HPDE6-E6E7 (cell line): ENCODE measurements around the gene CFLAR.
"Not testable (repeated sequence)": the region's sequence is repeated elsewhere in the genome, so short reads cannot be mapped to it uniquely, and the experiment has no call there.

ENCODE experiments used
- DNase-seq: peaks from one replicate; pipeline ENCODE4 v3.0.0; 2011; ENCODE audit warnings: missing footprints; ENCODE audit errors: extremely low spot score

The CFLAR gene

DNA sequence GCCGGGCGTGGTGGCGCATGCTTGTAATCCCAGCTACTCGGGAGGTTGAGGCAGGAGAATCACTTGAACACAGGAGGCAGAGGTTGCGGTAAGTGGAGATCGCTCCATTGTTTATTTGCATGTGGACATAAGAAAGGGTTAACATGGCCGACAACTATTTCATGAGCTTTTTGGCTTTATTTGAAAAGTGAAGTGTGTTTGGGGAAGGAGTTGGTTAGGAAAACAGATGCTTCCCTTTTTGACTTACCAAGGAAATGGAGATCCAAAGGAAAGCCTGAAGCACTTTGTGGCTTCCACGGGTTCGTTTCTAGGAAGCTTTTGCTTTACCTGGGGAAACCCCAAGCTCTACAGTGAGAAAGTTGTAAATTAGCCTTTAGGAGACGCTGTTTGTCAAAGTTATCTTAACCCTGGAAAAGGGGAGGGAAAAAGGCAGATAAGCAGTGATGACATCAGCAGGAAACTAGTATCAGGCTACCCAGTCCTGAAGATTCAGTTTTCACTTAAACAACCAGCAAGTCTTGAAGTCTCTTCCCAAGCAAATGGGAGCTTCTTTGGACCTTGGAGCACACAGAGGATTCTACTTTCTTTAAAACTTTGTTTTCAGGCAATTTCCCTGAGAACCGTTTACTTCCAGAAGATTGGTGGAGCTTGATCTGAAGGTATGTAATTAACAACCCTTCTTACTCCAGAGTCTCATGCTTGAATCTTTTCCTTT is 66.8 kb downstream of the CFLAR start, which contains the start of gene CASP10:
Gene CASP10 (plus strand): TSS at position 492 of the 715 bp plus-strand sequence. CDS start 2,637 bp downstream, outside the sequence.
- DNase-seq, result peak; percentile 86

GRCh38 chr2:201183365-201183727 is 67.4 kb downstream of the CFLAR start:
- no peak for DNase-seq

DNA sequence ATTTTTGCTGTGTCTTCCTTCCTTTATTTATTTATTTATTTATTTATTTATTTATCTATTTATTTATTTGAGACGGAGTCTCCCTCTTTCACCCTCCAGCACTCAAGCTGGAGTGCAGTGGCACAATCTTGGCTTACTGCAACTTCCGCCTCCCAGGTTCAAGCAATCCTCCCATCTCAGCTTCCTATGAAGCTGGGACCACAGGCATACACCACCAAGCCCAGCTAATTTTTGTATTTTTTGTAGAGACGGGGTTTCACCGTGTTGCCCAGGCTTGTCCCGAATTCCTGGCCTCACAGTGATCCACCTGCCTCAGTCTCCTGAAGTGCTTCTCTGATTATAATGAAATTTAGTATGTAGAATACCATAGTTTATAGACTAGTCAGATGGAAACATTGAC is 67.9 kb downstream of the CFLAR start:
- DNase-seq, result not testable (repeated sequence)

DNA sequence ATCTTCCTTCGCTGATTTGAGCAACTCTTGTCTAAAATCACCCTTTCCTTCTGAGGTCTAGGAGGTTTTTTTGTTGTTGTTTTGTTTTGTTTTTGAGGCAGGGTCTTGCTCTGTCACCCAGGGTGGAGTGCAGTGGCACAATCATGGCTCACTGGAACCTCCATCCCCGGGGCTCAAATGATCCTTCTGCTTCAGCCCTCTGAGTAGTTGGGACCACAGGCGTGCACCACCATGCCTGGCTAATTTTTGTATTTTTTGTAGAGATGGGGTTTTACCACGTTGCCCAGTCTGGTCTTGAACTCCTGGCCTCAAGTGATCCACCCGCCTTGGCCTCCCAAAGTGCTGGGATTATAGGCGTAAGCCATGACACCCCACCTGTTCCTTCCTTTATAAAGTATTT is 68.3 kb downstream of the CFLAR start:
- DNase-seq, result not testable (repeated sequence)

- DNase-seq, result no peak
Observed at GRCh38 chr2:201185863-201186262, 69.9 kb downstream of the CFLAR start.

DNA sequence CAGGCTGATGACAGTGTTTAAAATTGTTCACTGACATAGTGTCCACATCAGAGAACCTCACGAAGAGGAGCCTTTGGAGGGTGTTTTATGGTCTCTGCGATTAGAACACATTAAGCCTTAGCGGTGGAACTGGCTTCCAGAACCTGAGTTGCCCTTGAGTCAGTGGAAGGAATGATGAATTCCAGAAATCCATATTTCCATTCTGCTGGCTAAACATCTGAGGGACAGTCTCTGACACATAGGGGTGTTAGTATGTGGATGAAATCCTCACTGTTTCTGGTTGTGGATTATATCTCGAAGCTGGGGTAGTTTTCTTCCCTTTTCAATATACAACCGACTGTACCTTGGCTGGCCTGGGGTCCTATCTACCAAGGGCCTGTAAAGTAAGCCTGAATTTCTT is 71.0 kb downstream of the CFLAR start:
- DNase-seq, result no peak

- DNase-seq, result no peak
Observed at GRCh38 chr2:201188449-201188848, 72.5 kb downstream of the CFLAR start.

- DNase-seq, result no peak
Observed at GRCh38 chr2:201191132-201191875, 75.3 kb downstream of the CFLAR start.

GRCh38 chr2:201194097-201194496 is 78.1 kb downstream of the CFLAR start:
- DNase-seq, result no peak

- no peak for DNase-seq
Observed at GRCh38 chr2:201195331-201195730, 79.4 kb downstream of the CFLAR start.

DNA sequence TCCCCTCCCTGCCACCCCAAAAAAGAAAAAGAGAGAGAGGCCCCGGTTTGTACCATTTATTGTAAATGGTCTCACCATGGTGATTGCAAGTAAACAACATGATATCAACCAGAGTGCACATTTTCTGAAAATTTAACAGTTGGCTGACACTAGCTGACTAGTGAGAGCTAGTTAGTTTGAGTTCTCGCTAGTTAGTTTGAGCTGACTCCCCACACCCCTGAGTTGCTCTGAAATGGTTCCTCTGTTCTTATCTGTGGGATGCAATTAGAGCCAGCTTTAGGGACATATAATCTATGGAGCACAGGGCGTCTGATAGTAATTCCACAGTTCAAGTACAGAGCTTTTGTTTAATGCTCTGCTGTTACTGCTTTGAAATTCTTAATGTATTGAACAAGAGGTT is 80.0 kb downstream of the CFLAR start:
- no peak for DNase-seq

- DNase-seq, result no peak
Observed at GRCh38 chr2:201196803-201197202, 80.8 kb downstream of the CFLAR start.

GRCh38 chr2:201197781-201198180 is 81.8 kb downstream of the CFLAR start:
- DNase-seq, result no peak

DNA sequence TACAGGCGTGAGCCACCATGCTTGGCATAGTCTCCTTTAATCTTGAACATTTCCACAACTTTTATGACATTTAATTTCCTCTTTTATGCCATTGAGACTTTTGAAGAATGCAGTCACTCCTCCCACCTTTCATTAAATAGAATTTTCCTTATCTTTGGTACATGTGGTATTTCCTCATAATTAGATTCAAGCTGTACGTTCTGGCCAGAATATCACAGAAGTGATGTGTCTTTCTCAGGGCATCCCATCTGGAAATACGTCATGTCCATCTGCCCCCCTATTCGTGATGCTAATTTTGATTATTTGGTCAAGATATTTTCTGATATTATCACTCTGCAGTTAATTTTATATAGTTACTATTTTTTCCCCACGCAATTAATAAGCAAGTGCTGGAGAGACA is 83.9 kb downstream of the CFLAR start:
- no peak for DNase-seq

GRCh38 chr2:201200345-201200744 is 84.4 kb downstream of the CFLAR start:
- DNase-seq, result no peak

GRCh38 chr2:201201371-201201770 is 85.4 kb downstream of the CFLAR start:
- no peak for DNase-seq

GRCh38 chr2:201203916-201204654 is 88.1 kb downstream of the CFLAR start:
- DNase-seq, result no peak

DNA sequence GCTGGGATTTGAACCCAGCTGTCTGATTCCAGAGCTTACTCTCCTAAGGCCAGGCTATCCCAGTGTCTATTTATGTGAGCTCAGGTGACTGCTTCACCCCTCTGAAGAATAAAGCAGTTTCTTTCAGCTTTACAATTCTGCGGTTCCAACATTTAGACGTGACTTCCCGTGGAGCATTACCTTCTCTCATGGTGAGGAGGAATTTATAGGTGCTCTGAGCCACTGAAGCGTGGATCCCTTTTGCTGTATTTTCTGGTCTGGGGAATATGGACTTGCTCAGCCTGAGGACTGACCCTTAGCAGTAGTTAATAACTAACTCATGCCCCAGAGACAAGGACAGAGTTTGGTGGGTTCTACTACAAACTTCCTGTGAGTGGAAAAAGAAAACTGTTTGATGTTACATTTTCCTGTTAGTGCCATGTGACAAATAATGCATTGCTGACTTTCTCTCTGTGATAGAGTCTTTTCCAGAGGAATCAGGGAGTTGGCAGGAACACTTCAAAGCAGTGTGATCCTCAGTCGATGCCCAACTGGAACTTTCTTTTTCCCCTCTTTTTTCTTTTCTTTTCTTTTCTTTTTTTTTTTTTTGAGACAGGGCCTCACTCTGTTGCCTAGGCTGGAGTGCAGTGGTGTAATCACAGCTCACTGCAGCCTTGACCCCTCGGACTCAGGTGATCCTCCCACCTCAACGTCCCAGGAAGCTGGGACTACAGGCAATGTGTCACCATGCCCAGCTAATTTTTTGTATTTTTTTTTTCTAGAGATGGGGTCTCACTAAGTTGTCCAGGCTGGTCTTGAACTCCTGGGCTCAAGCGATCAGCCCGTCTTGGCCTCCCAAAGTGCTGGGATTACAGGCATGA is 88.9 kb downstream of the CFLAR start:
- no peak for DNase-seq

GRCh38 chr2:201205515-201205849 is 89.5 kb downstream of the CFLAR start:
- no peak for DNase-seq

GRCh38 chr2:201208563-201209252 is 92.7 kb downstream of the CFLAR start:
- no peak for DNase-seq

- no peak for DNase-seq
Observed at GRCh38 chr2:201215963-201216362, 100.0 kb downstream of the CFLAR start.
